HK-2 (cell line): ENCODE results near the gene RANBP3.
"Not testable (repeated sequence)": the region's sequence is repeated elsewhere in the genome, so short reads cannot be mapped to it uniquely, and the experiment has no call there.

Source experiments
- DNase-seq: peaks from one replicate; pipeline ENCODE4 v3.0.0-alpha.2; 2018; ENCODE audit not compliant: unreplicated experiment

Gene RANBP3

GRCh38 chr19:5966215-5966614, 11.7 kb downstream of the RANBP3 start:
- DNase-seq, result no peak

- no peak for DNase-seq
Observed at GRCh38 chr19:5964816-5965565, 12.9 kb downstream of the RANBP3 start.

- DNase-seq, result no peak
Observed at GRCh38 chr19:5963855-5964254, 14.1 kb downstream of the RANBP3 start.

DNA sequence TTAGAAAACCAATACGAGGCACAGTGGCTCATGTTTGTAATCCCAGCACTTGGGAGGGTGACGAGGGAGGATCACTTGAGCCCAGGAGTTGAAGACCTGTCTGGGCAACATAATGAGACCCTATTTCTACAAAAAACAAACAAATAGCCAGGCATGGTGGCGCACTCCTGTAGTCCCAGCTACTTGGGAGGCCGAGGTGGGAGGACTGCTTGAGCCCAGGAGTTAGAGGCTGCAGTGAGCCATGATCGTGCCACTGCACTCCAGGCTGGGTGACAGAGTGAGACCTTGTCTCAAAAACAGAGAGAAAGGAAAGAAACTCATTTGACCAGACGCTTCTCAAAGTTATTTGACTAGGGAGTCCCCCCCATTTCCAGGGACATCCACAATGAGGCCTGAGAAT, 14.7 kb downstream of the RANBP3 start:
- not testable (repeated sequence) for DNase-seq

DNA sequence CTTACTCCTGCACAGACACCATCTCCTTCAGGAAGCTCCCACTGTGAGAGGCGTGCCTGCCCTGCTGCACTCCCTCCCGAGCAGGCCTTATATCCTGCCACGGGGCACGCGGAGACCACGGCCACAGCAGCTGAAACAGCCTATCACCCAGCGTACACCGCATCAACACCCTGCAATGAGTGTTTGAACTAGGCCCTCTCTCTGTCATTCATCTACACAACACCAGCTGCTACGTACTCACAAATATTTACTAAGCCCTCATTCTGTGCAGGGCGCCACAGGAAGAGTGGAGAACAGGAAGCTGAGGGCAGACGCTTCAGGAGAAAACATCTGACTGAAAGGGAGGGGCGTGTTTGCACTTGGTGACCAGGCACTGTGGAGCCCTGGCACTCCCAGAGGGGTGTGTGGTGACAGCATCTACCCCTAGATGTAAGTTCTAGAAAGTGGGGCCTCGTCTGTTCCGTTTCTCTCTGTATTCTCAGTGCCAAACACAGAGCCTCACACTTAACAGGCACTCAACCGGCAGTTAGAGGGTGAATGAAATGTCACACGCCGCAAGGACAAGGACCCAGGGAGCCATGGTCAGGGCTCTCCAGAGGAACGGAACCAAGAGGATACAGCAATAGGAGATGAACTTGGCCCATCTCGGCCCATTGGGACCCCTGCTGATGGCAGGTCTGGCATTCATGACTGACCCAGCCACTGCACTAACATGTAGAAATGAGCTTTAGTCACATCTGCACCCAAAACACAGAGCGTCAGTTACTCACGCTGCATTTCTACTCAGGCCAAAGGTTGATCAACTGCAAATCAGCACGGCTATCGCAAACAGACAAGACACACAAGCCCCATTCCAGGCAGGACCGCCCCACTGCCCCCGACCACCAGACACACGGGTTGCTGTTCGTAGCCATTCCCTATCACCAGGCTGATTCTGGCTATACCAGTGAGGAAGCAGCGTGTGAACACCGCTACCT, 15.7 kb downstream of the RANBP3 start:
- DNase-seq, result no peak

GRCh38 chr19:5961641-5961968, 16.3 kb downstream of the RANBP3 start:
- DNase-seq, result not testable (repeated sequence)

- no peak for DNase-seq
Observed at GRCh38 chr19:5960005-5961001, 17.6 kb downstream of the RANBP3 start.

- no peak for DNase-seq
Observed at GRCh38 chr19:5959260-5960004, 18.5 kb downstream of the RANBP3 start.

GRCh38 chr19:5958851-5959122, 19.2 kb downstream of the RANBP3 start:
- no peak for DNase-seq

DNA sequence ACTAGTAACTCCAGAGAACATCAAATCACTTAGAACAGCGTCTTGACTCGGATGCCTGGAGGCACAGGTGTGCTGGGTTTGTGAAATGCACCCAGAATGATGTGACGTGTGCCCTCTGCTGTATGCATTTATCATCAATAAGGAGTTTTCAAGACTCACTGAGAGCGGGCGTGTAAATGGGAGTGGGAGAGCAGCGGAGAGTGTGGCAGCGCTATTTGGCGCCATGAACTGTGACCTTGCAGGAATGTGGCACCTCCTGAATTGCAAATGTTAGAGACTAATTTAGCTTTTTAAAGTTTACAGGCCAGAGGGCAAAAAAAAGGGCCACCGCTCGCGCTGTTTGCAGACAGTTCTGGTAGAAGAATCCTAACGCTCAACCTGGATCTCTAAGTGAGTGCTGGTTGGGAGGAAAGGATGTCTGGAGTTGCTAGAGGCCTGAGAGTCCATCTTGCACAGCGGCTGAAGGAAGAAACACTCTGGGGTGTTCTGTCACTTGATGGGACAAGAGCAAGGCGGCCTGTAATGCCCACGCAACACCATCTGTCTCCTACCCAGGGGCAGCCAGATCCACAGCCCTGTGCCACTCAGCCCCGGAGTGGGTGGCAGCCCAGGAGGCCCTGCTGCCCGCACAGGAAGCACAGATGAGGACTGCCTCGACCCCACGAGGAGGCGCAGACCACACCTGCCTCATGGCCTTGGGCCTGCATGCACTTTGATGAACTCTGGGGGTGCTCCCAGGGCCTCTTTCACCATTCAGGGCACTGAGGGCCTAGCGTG, 19.7 kb downstream of the RANBP3 start:
- DNase-seq, result no peak

GRCh38 chr19:5957170-5957569, 20.8 kb downstream of the RANBP3 start:
- DNase-seq, result no peak

- no peak for DNase-seq
Observed at GRCh38 chr19:5956728-5957127, 21.2 kb downstream of the RANBP3 start.

DNA sequence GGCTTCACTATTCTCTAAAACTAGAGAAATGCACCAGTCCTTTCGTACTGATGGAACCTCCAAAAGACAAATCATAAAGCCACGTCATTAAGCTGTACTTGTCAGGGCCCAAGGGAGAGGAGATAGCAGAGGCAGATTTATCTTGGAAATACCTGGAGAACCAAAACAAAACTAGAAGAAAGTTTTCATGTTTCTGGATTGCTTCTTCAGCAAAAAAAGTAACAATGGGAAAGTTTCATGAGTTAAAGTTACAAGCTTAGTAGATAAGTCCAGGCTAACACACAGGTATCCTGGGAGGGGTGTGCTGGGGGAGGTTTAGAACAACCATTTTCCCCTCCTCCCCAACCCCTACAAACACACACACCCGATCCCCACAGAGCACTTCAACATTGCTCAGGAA, 21.6 kb downstream of the RANBP3 start:
- DNase-seq, result no peak

- no peak for DNase-seq
Observed at GRCh38 chr19:5955636-5955935, 22.4 kb downstream of the RANBP3 start.

DNA sequence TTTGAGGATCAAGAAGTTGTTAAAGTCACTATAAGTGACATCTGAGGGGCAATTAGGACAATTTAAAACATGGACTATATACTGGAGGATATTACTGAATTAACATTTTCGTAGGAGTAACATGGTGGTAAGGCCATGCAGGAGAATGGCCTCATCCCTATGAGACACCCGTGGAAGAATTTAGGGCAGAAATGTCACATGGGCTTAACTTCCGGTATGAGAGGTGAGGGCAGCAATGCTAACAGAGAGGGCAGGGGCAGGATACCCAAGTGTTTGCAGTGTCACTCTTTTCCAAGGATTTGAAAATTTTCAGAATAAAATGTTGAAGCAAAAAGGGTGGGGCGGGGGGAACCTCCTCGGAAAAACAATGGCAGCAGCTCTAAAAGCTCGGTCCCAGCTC, 23.6 kb downstream of the RANBP3 start:
- DNase-seq, result no peak

GRCh38 chr19:5953680-5954213, 24.2 kb downstream of the RANBP3 start:
- DNase-seq, result no peak

DNA sequence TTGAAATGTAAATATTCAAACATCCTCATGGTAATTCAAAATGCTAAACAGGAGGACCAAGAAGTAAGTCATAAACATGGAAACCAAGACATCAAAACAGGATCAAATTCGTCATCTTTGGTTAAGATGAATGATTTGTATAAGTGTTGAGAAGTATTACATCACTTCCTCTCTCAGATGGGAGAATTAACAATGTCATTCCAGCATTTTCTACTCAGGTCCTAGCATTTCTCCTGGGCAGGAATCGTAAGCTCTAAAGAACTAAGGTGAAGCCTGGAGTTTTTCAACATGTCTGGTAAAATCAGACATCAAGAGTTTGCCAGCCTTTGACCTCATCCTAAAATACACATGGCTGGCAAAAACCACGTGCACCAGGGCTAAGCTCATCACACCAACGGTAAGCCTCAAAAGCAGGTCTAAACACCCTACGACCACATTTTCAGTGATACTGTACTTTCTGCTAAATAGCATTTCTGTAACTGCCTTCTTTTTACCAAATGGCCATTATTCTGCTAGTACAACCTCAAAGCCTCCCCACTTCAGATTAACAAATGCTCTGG, 24.8 kb downstream of the RANBP3 start:
- no peak for DNase-seq

DNA sequence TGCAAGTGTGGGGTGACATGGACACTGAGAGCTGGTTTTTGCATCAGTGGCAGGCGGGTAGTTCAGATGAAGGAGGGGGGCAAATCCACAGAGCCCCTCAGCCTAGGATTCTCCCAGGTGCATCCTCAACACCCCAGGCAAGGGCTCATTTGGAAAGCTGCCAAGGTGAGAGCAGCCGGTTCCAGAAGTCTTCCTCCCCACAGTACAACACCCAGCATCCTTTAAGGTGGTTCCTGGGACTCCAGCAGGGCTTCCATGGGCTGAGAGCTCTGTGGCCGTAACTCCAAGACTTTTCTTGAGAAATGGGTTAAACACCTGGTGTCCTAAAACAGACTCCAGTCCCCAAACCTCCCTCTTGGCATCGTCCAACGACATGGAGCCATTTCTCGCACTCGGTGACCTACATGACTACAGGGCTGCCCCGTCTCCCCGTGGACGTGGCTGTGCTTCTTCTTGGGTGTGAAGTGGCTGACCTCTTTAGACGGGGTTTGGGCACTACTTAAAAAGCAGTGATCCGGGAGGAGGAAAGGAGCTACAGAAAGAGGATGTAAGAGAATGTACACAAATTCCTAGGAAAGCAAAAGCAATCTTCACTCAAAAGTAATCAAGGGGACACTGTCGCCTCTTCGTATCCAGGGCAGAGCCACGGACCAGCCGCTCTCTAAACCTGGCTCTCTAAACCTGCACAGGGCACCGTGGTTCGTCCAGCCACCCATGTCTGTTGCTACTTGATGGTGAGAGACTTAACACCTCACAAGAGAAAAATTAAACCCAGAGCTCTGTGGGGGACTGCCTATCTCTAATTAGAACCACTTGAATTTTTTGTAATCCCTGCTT, 25.5 kb downstream of the RANBP3 start:
- DNase-seq, result no peak

GRCh38 chr19:5951338-5951861, 26.5 kb downstream of the RANBP3 start:
- DNase-seq, result no peak
